ENCODE data around the gene ZNF91.

ZNF91 gene

DNA sequence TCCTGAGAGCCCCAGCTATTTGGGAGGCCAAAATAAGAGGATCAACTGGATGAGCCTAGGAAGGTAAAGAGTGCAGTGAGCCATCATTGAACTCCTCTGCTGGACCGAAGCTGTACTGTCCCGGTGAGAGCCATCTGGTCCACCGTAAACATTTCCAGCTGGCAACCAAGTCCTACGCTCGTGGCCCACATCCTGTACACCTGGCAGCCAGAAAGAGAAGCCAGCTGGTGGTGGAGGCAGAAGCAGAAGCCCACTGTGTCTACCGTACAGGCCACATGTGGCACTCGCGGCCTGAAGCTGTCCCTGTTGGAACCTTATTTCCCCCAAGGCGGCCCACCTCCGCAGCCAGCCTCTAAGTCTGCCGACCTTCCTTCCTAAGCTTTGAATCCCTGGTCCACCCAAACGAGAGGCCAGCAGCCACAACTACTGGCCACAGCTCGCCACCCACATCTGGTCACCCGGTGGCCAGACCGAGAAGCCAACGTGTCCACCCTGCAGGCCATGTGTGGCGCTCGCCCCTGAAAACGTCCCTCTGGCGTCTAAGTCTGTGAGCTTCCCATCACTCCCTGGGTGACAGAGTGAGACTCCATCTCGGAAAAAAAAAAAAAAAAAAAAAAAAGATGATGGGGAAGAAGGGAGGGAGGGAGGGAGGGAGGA, 14.2 kb upstream of the ZNF91 start:
- H3K36me3 ChIP-seq (ENCODE audit: control insufficient read depth in 1 of 2, insufficient read depth in 2 of 2, low read depth in 1 of 2, low read length in 2 of 2), result no peaks in the 10 kb centered on the region
- DNase-seq, result no peak
- no peak overlapping the region for H3K4me3 ChIP-seq (ENCODE audit: insufficient read depth in 1 of 2, low read depth in 1 of 2, low read length in 2 of 2)
- no peak overlapping the region for H2AK5ac ChIP-seq (ENCODE audit: low read length, severe bottlenecking)
- whole genome bisulfite sequencing, result 91% methylated on average over 21 of the region's 21 CpGs
- no peak overlapping the region for H3K18ac ChIP-seq (ENCODE audit: low read depth in 1 of 2, low read length in 2 of 2)
- no peak overlapping the region for H3K4ac ChIP-seq (ENCODE audit: low read depth in 1 of 2, low read length in 2 of 2)
- no peak overlapping the region for H2BK15ac ChIP-seq (ENCODE audit: low read depth, poor library complexity, severe bottlenecking)
- no peak overlapping the region for H4K8ac ChIP-seq (ENCODE audit: low read length)
- H3K4me1 ChIP-seq (ENCODE audit: control insufficient read depth, insufficient read depth, low read depth, low read length), result peaks cover 3% of the 10 kb centered on the region
- H3K79me1 ChIP-seq (replicated peaks; ENCODE audit: low read length, poor library complexity, severe bottlenecking), result no peaks in the 10 kb centered on the region
- no peak overlapping the region for H4K91ac ChIP-seq (ENCODE audit: low read length)
- no peaks in the 10 kb centered on the region for H3K27me3 ChIP-seq (ENCODE audit: control insufficient read depth in 1 of 2, insufficient read depth in 1 of 2, low read length in 2 of 2)
- no peak overlapping the region for H3K27ac ChIP-seq (ENCODE audit: low read length, poor library complexity, severe bottlenecking)
- no peak overlapping the region for H3K9ac ChIP-seq (ENCODE audit: low read length)
- H2BK12ac ChIP-seq (ENCODE audit: low read length in 2 of 2), result no peak overlapping the region
- no peak overlapping the region for H3K23ac ChIP-seq (ENCODE audit: low read length in 2 of 2)
- H2BK120ac ChIP-seq (ENCODE audit: low read depth, low read length), result no peak overlapping the region
- no peak overlapping the region for H3K4me2 ChIP-seq (ENCODE audit: low read length, poor library complexity, severe bottlenecking)
- no peak overlapping the region for H2AFZ ChIP-seq (ENCODE audit: low read depth, low read length)
- no peak overlapping the region for H3K14ac ChIP-seq (ENCODE audit: low read length in 2 of 2)
- H3K9me3 ChIP-seq (ENCODE audit: control insufficient read depth, low read length), result peaks cover 14% of the 10 kb centered on the region
- no peak overlapping the region for H2BK5ac ChIP-seq (ENCODE audit: low read depth, low read length, poor library complexity, severe bottlenecking)

GRCh38 chr19:23407616-23408133, 12.4 kb upstream of the ZNF91 start:
- Histone ChIP-seq H3K4me2 (ENCODE audit: low read length, poor library complexity, severe bottlenecking) (no peak overlapping the region), H2BK15ac (ENCODE audit: low read depth, poor library complexity, severe bottlenecking) (no peak overlapping the region), H2AFZ (ENCODE audit: low read depth, low read length) (no peak overlapping the region), H2BK5ac (ENCODE audit: low read depth, low read length, poor library complexity, severe bottlenecking) (no peak overlapping the region), H3K4me1 (ENCODE audit: control insufficient read depth, insufficient read depth, low read depth, low read length) (peaks cover 3% of the 10 kb centered on the region), H3K27ac (ENCODE audit: low read length, poor library complexity, severe bottlenecking) (no peak overlapping the region), H3K36me3 (ENCODE audit: control insufficient read depth in 1 of 2, insufficient read depth in 2 of 2, low read depth in 1 of 2, low read length in 2 of 2) (no peaks in the 10 kb centered on the region), H3K14ac (ENCODE audit: low read length in 2 of 2) (no peak overlapping the region), H2BK12ac (ENCODE audit: low read length in 2 of 2) (no peak overlapping the region), H4K91ac (ENCODE audit: low read length) (no peak overlapping the region), H3K27me3 (ENCODE audit: control insufficient read depth in 1 of 2, insufficient read depth in 1 of 2, low read length in 2 of 2) (no peaks in the 10 kb centered on the region), H3K9ac (ENCODE audit: low read length) (no peak overlapping the region), H2AK5ac (ENCODE audit: low read length, severe bottlenecking) (no peak overlapping the region), H3K9me3 (ENCODE audit: control insufficient read depth, low read length) (peaks cover 20% of the 10 kb centered on the region), H3K79me1 (replicated peaks; ENCODE audit: low read length, poor library complexity, severe bottlenecking) (no peaks in the 10 kb centered on the region), H2BK120ac (ENCODE audit: low read depth, low read length) (no peak overlapping the region), H4K8ac (ENCODE audit: low read length) (no peak overlapping the region), H3K4me3 (ENCODE audit: insufficient read depth in 1 of 2, low read depth in 1 of 2, low read length in 2 of 2) (no peak overlapping the region), H3K23ac (ENCODE audit: low read length in 2 of 2) (no peak overlapping the region), H3K18ac (ENCODE audit: low read depth in 1 of 2, low read length in 2 of 2) (no peak overlapping the region), H3K4ac (ENCODE audit: low read depth in 1 of 2, low read length in 2 of 2) (no peak overlapping the region)
- 91% methylated on average over 2 of the region's 2 CpGs for WGBS
- DNase-seq, result no peak

- 88% methylated on average over 3 of the region's 3 CpGs for WGBS
- H2AFZ ChIP-seq (ENCODE audit: low read depth, low read length), result no peak overlapping the region
- H2BK120ac ChIP-seq (ENCODE audit: low read depth, low read length), result no peak overlapping the region
- H3K4me3 ChIP-seq (ENCODE audit: insufficient read depth in 1 of 2, low read depth in 1 of 2, low read length in 2 of 2), result no peak overlapping the region
- no peaks in the 10 kb centered on the region for H3K79me1 ChIP-seq (replicated peaks; ENCODE audit: low read length, poor library complexity, severe bottlenecking)
- H2BK15ac ChIP-seq (ENCODE audit: low read depth, poor library complexity, severe bottlenecking), result no peak overlapping the region
- no peak overlapping the region for H4K8ac ChIP-seq (ENCODE audit: low read length)
- H3K27ac ChIP-seq (ENCODE audit: low read length, poor library complexity, severe bottlenecking), result no peak overlapping the region
- no peaks in the 10 kb centered on the region for H3K36me3 ChIP-seq (ENCODE audit: control insufficient read depth in 1 of 2, insufficient read depth in 2 of 2, low read depth in 1 of 2, low read length in 2 of 2)
- H3K9ac ChIP-seq (ENCODE audit: low read length), result no peak overlapping the region
- H2AK5ac ChIP-seq (ENCODE audit: low read length, severe bottlenecking), result no peak overlapping the region
- no peaks in the 10 kb centered on the region for H3K27me3 ChIP-seq (ENCODE audit: control insufficient read depth in 1 of 2, insufficient read depth in 1 of 2, low read length in 2 of 2)
- H3K9me3 ChIP-seq (ENCODE audit: control insufficient read depth, low read length), result peaks cover 20% of the 10 kb centered on the region
- H4K91ac ChIP-seq (ENCODE audit: low read length), result no peak overlapping the region
- no peak overlapping the region for H2BK5ac ChIP-seq (ENCODE audit: low read depth, low read length, poor library complexity, severe bottlenecking)
- no peak overlapping the region for H3K23ac ChIP-seq (ENCODE audit: low read length in 2 of 2)
- DNase-seq, result no peak
- peaks cover 3% of the 10 kb centered on the region for H3K4me1 ChIP-seq (ENCODE audit: control insufficient read depth, insufficient read depth, low read depth, low read length)
- no peak overlapping the region for H3K4me2 ChIP-seq (ENCODE audit: low read length, poor library complexity, severe bottlenecking)
- no peak overlapping the region for H3K14ac ChIP-seq (ENCODE audit: low read length in 2 of 2)
- H3K18ac ChIP-seq (ENCODE audit: low read depth in 1 of 2, low read length in 2 of 2), result no peak overlapping the region
- H2BK12ac ChIP-seq (ENCODE audit: low read length in 2 of 2), result no peak overlapping the region
- no peak overlapping the region for H3K4ac ChIP-seq (ENCODE audit: low read depth in 1 of 2, low read length in 2 of 2)
These were observed 11.4 kb upstream of the ZNF91 start for GRCh38 chr19:23406721-23407120.

- Histone ChIP-seq H3K23ac (ENCODE audit: low read length in 2 of 2) (no peak overlapping the region), H3K18ac (ENCODE audit: low read depth in 1 of 2, low read length in 2 of 2) (no peak overlapping the region), H3K27ac (ENCODE audit: low read length, poor library complexity, severe bottlenecking) (no peak overlapping the region), H3K9me3 (ENCODE audit: control insufficient read depth, low read length) (peaks cover 20% of the 10 kb centered on the region), H2AFZ (ENCODE audit: low read depth, low read length) (no peak overlapping the region), H3K27me3 (ENCODE audit: control insufficient read depth in 1 of 2, insufficient read depth in 1 of 2, low read length in 2 of 2) (no peaks in the 10 kb centered on the region), H3K4ac (ENCODE audit: low read depth in 1 of 2, low read length in 2 of 2) (no peak overlapping the region), H2BK120ac (ENCODE audit: low read depth, low read length) (no peak overlapping the region), H3K14ac (ENCODE audit: low read length in 2 of 2) (no peak overlapping the region), H4K8ac (ENCODE audit: low read length) (no peak overlapping the region), H2AK5ac (ENCODE audit: low read length, severe bottlenecking) (no peak overlapping the region), H2BK15ac (ENCODE audit: low read depth, poor library complexity, severe bottlenecking) (no peak overlapping the region), H2BK12ac (ENCODE audit: low read length in 2 of 2) (no peak overlapping the region), H2BK5ac (ENCODE audit: low read depth, low read length, poor library complexity, severe bottlenecking) (no peak overlapping the region), H3K36me3 (ENCODE audit: control insufficient read depth in 1 of 2, insufficient read depth in 2 of 2, low read depth in 1 of 2, low read length in 2 of 2) (no peaks in the 10 kb centered on the region), H3K9ac (ENCODE audit: low read length) (no peak overlapping the region), H4K91ac (ENCODE audit: low read length) (no peak overlapping the region), H3K4me2 (ENCODE audit: low read length, poor library complexity, severe bottlenecking) (no peak overlapping the region), H3K79me1 (replicated peaks; ENCODE audit: low read length, poor library complexity, severe bottlenecking) (no peaks in the 10 kb centered on the region), H3K4me3 (ENCODE audit: insufficient read depth in 1 of 2, low read depth in 1 of 2, low read length in 2 of 2) (no peak overlapping the region), H3K4me1 (ENCODE audit: control insufficient read depth, insufficient read depth, low read depth, low read length) (peaks cover 3% of the 10 kb centered on the region)
- 100% methylated on average over 2 of the region's 2 CpGs for WGBS
- DNase-seq, result no peak
These were observed 10.8 kb upstream of the ZNF91 start for GRCh38 chr19:23406091-23406490.

Data from mesenchymal stem cell (in vitro differentiated cells and primary cell).